Activated CD4-positive, alpha-beta T cell treated with anti-CD3 and anti-CD28 coated beads, Interleukin-2, amount 50 U/mL, for 48 hours (primary cell): ENCODE data around the gene MYO5A.

ENCODE experiments used
- DNase-seq, 2 experiments: peaks; one replicate each; pipeline ENCODE4 v3.0.0-alpha.2; 2020

MYO5A gene

GRCh38 chr15:52360229-52361203 lies 168.2 kb downstream of the MYO5A start:
- no peak for DNase-seq

DNA sequence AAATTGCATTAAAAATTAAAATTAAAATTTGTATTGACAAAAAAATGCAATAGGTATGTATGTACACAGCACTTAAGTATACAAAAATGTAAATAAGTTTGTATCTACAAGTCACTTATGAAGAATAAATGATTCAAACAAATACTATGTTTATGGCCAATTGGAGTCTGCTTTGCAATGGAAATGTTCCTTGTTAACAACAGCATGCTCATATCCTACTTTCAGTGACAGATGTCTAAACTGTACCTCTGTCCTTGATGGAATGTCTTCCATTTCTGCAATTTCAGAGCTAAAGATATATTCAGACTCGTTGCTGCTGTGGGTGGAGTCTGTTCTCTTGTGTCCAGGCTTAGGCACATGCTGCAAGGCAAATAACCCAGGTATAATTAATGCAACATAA lies 169.0 kb downstream of the MYO5A start:
- no peak for DNase-seq

DNA sequence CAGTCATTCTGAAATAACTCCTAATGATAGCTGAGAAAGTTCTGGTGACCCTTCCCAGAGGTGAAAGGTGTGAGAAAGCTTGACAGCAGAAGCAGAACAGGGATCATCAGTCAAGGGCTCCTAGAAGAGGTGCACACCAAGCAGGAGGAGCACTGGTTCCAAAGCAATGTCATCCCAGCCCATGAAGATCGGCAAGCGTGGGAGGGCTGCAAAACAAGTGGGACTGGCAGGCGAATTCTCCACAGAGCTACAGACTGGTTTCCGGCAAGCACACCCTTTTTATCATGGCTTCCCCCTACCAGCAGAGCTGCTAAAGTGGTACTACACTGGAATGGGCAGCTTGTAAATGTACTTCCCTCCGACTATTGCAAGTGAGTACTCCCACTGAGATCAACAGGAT lies 170.7 kb downstream of the MYO5A start:
- DNase-seq = no peak

GRCh38 chr15:52352086-52352485 lies 176.6 kb downstream of the MYO5A start:
- DNase-seq = no peak

DNA sequence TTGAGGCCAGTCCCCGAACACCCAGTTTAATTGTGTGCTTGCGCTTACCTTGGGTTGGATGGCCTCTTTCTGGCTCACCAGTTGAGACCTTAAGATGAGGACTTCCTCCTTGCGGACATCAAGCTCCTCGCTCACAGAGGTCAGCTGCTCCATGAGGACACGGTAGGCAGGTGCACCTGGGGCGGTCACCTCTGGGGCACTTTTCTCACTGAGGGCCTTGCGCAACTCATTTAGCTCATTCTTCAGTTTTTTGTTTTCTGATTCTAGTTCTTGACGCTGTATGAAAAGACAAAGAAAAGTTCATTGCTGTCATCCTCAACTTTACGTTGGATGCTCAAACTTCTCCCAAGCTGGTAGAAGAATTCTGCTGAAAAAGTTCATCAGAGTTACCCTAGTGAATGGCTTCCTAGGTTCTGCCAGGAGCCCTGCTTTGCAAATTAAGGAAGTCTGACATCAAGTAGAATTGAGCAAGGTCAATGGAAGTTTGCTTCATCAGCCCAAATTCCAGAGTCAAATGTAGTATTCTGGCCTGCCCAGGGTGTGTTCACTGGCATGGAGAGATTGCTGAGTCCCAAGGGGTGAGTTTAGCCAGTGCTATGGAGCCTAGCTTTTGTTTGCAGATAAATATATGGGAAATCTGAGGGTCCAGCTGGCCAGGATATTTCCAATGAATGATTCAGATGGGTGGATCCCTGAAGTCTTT lies 177.3 kb downstream of the MYO5A start:
- no peak for DNase-seq

- DNase-seq = no peak
Measured at GRCh38 chr15:52350423-52350822, 178.3 kb downstream of the MYO5A start.

GRCh38 chr15:52349052-52349700 lies 179.5 kb downstream of the MYO5A start:
- no peak for DNase-seq

GRCh38 chr15:52348056-52348745 lies 180.5 kb downstream of the MYO5A start:
- no peak for DNase-seq

GRCh38 chr15:52344592-52344991 lies 184.1 kb downstream of the MYO5A start:
- DNase-seq = no peak

DNA sequence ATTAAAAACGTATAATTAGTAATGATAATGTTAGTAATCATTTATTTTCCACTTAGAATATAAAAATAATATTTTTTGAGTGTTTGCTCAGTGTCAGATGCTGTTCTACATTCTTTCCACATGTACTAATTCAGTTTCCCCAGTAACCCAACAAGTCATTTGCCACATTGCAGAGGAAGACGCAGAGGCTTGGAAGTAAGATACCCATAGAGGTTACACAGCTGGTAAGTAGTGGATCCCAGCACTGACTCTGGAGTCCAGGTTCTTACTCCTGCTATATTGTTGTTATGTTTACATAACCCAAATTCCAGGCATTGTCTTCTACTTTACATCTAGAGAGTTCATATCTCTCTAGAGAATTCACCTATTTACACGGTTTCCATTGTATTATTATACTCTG lies 184.8 kb downstream of the MYO5A start:
- DNase-seq = no peak

GRCh38 chr15:52340093-52340492 lies 188.6 kb downstream of the MYO5A start:
- DNase-seq = no peak

GRCh38 chr15:52338891-52339290 lies 189.8 kb downstream of the MYO5A start:
- DNase-seq = no peak

- no peak for DNase-seq
Measured at GRCh38 chr15:52338058-52338457, 190.6 kb downstream of the MYO5A start.

GRCh38 chr15:52337198-52337853 lies 191.4 kb downstream of the MYO5A start:
- no peak for DNase-seq

DNA sequence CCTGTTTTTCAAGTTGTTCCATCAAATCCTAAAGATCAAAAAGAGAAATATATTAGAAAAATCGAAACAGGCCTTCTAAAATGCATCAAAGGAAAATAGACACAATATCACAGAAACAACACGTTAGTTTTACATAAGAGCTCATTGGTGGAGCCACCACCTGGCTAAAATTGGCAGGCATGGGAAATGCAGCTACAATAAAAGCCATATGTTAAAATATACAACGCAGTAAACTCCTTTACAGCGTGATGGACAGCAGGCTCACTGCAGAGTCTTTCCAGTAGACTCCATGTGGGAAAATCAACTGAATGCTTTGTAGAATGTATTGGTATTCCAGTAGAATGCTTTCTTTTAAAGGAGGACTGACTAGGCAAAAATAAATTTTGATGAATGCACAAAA lies 192.2 kb downstream of the MYO5A start:
- no peak for DNase-seq

DNA sequence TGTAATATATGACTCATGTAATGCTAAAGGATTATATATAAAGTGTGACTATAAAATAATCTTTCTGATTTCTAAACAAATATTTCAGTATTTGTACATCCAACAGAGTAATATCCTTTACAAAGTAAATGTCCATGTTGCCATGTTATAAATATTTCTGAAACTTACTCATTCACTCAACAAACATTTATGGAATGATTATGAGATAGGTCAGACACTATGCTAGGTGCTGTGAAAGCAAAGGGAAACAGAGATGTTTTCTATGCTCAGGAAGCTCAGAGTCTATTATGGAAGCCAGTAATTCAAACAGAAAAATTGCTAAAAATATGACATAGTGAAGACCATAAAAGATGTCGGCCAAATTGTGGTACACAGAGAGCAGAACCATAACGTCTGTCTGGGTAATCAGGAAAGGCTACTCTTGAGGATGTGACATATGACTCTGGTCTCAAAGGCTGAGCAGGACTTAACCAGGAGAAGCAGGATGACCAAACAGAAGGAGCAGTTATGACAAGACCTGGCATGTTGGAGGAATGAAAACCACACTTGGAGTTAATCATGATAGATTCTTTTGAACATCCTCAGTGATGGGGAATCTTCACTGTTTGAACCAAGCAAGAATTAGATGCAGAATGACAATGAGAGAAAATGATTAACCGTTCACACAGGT lies 194.1 kb downstream of the MYO5A start:
- DNase-seq = no peak

DNA sequence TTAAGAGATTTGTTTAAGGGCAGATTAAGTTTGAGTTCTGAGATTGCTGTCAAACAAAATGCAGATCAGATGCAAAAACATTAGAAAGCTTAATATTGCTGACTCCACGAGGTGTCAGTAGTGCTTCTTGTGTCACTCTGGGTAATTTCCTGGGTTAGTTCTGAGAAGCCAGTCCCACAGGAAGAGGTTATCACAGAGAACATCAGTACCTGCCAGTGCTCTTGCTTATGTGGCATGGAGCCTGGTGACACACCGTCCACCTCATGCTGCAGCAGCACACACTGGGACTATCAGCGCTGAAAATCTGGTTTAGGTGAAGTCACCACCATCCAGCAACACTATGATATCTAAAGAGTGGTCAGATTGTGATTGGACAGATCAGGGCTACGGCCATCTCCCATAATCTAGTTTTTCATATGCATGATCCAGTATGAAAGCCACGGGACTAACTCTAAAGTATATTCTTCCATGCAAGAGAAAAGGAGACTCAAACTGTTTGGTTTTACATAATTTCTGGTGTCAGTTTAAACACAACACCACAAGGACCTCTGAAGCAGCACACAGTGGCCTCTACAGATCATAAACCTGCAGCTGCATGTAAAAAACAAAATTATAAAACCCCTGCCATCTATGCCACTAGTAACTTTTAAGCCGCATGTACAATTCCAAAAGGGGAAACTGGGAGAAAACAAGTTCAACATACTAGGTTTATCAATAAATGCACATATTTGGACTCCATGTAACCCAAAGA lies 197.0 kb downstream of the MYO5A start:
- DNase-seq = peak; percentile 42 to 59

- DNase-seq = no peak
Measured at GRCh38 chr15:52329987-52330386, 198.7 kb downstream of the MYO5A start.

DNA sequence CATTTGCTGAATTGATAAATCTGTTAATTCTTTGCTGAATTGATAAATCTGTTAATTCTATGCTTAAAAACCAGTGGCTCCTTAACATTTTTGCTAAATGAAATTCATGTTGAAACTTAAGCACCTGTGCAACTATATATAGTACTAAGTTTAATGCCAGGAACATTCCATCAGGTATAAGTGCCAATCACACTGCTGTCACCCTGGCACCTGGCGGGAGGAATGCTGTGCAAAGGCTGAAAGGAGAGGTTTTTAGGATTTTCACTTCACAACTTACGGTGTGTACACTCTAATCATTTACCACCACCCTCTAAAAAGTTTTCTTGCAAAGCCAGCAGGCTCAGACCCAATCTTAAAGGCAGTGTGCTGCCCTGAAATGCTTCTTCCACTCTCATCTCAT lies 199.5 kb downstream of the MYO5A start:
- no peak for DNase-seq

- DNase-seq = no peak
Measured at GRCh38 chr15:52328680-52329079, 200.0 kb downstream of the MYO5A start.

GRCh38 chr15:52326756-52327155 lies 201.9 kb downstream of the MYO5A start:
- no peak for DNase-seq
